Kidney capillary endothelial cell (primary cell): ENCODE results near the gene CNST.
A peak's percentile ranks its signal among the peaks of the same experiment; 100 is the strongest.
"Not testable (repeated sequence)": the region's sequence is repeated elsewhere in the genome, so short reads cannot be mapped to it uniquely, and the experiment has no call there.

Experiments used
- DNase-seq: peaks from one replicate; pipeline ENCODE4 v3.0.0-alpha.2; 2018; ENCODE audit warnings: low spot score

The CNST gene

GRCh38 chr1:246624091-246624490 lies 57.8 kb downstream of the CNST start:
- DNase-seq, result no peak

DNA sequence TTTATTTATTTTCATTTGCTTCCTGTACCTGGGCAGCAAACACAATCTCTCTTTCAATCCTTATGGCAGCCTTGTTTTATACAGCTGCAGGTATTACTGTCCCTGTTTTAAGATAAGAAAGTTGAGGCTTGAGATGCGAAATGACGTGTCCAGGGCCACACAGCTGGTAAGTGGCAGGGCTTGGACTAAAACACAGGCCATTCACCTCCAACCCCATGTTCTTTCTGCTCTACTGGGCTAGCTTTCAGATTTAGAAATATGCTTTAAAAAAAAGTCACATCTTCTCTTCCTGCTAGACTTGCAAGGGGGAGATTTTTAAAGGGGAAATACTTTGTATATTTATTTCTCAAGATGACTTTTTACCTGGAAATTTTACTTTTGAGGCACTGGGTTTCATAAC lies 62.8 kb downstream of the CNST start:
- no peak for DNase-seq

- no peak for DNase-seq
Observed at GRCh38 chr1:246629976-246630375, 63.7 kb downstream of the CNST start.

DNA sequence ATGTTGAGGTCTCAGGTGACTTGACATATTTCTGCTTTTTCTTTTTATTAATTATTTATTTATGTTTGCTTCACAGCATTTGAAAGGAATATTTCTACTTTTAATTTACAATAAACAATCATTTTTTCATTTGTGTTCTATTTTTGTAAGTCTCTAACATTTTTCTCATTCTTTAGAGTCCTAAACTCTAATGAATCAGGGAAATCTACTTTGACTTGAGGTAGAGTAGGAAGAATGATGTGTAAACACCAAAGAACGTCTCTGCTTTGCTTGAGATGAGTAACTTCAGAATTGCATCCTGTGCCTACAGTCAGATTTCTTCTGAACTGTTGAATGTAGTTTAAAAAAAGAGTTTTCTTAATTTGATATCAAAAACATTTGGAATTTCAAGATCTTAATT lies 65.2 kb downstream of the CNST start:
- peak; percentile 38 for DNase-seq

DNA sequence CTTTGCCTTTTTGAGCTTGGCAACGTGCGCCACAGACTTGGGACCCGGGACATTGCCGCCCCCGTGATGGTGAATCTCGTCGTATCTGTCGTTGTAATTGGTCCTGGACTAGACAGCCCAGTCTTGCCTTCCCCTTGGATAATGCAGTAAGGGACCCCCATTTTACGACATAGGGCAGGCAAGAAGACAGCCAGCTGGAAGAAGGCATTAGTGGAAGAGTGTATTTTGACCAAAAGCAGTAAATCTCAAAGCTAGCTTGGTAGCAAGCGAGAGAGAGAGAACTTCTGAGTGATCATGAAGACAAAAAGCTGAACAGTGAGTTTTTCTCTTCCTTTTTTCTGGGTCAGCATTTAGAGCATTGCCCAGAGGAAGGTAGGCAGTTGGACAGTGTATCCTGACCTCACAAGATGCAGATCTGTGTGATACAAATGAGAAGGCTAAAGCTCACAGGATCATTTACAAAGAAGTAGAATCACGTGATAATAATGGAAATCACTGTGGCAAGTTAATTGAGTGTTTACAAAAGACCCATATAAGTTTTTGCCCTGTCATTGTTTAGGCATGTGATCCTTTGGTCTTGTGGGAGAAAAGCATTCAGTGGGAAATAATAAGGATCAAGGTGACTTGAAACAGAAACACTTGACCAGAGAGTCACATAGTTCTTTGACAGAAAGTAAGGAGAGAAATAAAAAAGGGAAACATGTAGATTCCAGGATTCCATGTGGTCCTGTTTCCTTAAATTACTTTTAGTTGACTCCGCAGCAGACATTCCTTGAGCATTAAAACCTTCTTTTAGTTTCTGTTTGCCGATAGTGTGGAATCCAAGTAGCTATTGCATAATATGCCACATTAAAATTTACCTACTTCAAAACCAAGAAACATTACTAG lies 66.3 kb downstream of the CNST start:
- DNase-seq, result no peak

GRCh38 chr1:246634659-246635058 lies 68.4 kb downstream of the CNST start:
- DNase-seq, result not testable (repeated sequence)

- DNase-seq, result no peak
Observed at GRCh38 chr1:246638941-246639655, 72.8 kb downstream of the CNST start.

DNA sequence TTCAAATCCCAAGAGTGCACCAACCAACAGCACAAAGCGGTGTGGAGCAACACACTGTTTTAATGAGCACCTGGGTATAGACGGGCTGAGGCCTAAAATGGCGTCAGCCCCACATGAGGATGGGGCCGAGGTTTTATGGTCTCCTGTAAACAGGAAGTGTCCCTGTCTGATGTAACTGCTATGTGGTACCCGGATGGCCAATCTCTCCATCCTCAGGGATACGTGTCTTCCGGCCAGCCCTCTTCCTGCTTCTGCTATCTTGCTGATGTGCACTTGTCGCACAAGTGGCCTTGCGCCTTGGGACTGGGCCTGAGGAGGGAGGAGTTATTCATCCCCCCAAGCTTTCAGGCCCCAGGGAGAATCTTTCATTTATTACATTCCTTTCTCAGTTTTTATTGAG lies 73.5 kb downstream of the CNST start:
- no peak for DNase-seq

DNA sequence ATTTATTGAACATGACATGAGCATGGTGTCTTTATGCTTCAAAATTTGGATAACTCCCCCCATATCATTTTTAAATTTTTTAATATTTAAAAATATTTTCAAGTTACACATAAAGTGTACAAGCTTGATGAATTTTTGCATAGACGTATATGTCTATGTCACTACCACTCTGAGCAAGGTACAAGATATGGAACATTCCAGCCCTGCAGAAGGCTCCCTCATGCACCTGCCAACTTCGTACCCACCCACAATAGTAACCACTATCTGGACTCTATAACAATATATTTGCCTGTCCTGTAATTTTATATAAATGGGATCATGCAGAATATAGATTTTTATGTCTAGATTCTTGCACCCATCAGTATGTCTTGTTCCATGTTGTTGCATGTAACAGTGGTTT lies 74.5 kb downstream of the CNST start:
- DNase-seq, result no peak

DNA sequence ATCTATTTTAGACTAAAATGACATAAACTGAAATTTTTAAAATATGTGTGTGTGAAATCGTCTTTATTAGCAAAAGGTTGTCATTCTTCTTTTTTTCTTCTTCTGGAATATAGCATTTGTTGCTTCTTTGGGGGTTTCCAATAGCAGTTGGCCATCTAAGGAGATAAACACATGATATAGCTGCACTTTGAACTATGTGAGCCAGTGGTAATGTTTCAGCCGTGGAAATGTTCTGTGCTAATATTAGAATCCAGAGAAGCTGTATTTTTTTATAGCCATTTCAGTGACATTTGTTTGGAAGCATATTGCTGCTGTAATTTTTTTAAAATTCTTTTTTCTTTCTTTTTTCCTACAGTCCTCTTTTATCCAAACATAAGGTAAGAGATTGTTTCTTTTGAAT lies 75.1 kb downstream of the CNST start:
- no peak for DNase-seq

- no peak for DNase-seq
Observed at GRCh38 chr1:246642719-246643118, 76.5 kb downstream of the CNST start.

- DNase-seq, result peak; percentile 20
Observed at GRCh38 chr1:246647113-246647512, 80.9 kb downstream of the CNST start.

DNA sequence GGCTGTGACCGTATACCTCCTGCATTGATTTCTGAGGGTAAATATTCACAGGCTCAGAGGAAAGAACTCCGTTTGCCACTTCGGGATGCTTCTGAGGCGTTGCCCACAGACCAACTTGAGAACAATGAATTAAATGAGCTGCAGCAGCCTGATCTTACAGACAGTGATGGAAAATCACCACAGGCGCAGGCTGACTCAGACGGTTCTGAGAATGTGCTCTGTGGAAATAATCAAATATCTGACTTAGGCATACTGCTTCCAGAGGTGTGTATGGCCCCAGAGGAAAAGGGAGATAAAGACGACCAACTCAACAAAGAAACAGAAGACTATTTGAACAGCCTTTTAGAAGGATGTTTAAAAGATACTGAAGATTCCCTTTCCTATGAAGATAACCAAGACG lies 81.3 kb downstream of the CNST start:
- no peak for DNase-seq

DNA sequence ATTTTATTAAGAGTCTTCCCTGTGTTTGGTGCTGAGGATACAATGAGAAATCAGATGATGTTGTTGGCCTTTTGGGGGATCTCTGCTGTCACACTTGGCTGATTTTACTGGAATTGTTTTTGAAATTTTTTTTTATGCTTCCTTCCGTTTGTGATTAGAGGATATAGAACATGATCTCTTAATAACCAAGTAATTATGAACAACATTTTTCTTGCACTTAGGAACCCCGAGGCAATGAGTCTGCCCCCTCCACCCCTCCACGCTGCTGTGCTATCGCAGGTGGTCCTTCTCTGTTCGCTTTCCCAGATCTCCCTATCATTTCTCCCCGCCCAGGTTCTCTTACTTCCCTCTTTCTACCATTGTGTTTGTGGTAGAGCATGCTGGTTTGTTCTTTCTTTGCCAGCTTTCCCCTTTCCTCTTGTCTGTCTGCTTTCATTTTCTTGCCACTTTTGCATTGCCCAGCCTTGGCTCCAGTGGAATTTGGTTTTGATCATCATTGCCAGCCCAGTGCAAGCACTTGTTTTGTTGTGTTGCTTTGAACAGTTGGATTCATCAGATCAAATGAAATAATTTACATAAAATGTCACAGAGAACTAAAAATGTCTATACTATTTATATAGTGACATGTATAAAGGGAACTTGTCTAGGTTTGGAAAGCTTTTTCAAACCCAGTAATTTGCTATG lies 84.9 kb downstream of the CNST start:
- DNase-seq, result no peak

DNA sequence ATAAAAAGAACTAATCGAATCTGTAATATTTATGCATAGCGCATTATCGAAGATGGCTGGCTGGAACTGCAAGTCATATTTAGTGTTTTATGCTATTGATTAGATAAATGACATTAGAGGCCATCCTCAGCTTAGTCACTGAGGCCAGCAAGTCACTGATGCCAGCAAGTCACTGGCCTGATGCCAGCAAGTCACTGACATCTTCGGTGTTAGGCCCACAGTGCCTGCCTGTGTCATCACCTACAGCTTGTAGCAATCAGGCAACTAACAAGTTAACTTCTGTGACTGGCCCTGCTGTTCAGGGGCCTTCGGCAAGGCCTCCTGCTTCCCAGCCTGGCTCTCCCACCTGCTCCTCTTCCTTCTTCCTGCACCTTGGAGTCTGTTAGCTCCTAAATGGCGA lies 92.3 kb downstream of the CNST start:
- no peak for DNase-seq

GRCh38 chr1:246659594-246660140 lies 93.4 kb downstream of the CNST start:
- DNase-seq, result no peak

DNA sequence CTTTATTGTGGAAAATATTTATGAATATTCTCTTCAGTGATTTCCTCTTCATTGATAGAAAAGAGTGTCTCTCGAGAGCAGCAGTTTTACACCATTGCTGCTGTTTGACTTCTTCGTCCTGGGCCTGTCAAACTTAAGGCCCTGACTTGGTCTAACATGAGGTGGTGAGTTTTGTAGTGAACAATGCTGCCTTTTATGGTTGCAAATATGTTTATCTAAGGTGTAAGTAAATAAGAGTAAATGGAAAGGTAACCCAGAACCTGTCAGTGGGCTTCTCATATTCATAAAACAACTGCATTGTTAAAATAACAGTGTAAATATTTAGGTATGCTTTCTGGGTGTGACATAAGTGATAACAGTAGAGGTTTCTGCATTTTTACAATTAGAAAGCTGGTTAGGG lies 95.2 kb downstream of the CNST start:
- no peak for DNase-seq

- DNase-seq, result no peak
Observed at GRCh38 chr1:246667773-246668172, 101.5 kb downstream of the CNST start.

- DNase-seq, result no peak
Observed at GRCh38 chr1:246669659-246670058, 103.4 kb downstream of the CNST start.

- DNase-seq, result no peak
Observed at GRCh38 chr1:246674049-246674448, 107.8 kb downstream of the CNST start.

DNA sequence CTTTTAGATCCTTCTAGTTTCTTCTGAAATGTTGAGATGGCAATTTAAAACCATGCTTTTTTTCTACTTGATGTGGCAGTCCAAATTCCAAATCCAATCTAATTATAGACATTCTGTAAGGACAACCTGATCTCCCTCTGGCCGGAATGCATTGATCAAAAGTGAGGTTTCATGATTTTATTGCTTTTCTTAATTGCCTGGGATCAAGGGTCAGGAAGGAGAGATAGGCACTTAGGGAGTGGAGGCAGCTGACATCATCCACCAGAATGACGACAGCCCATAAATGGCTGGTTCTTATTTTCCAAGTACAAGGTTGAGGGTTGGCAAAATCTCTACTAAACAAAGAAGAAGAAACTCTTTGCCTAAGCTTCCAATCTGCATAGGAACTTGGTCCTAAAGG lies 111.6 kb downstream of the CNST start:
- DNase-seq, result no peak
